H1 (cell line): ENCODE data around the gene CEL. TPM values are rescaled to one million over a fixed set of nuclear protein-coding genes. Genes with fewer than 3 reads are reported as not detected.

Experiments
- SIRT6 ChIP-seq: IDR thresholded peaks from one replicate; pipeline ENCODE4 v1.7.1; 2012; ENCODE audit warnings: low read length, inconsistent platforms
- polyA plus RNA-seq, 7 experiments: library from polyadenylated mRNA; depleted of rRNA in 3 of 7; stranded (reverse) in 5 of 7; unstranded in 2 of 7; fragments of >200 nt in 5 of 7; fragments of 200-250 nt in 2 of 7; gene quantifications; 1 replicate in 5 of 7; 2 replicates in 1 of 7; 4 replicates in 1 of 7; pipeline versions ENCODE4 v1.2.1 to v1.2.3, GENCODE V29; 2011 to 2013; ENCODE audit warnings: missing spikeins in 2 of 7, mixed read lengths in 2 of 7
- total RNA-seq: library from RNA; stranded (reverse); fragmentation: NEBNext Ultra II Directional; extraction: Animal tissue kit (Norgen Biotek cat#: 25700); gene quantifications from 2 replicates; pipeline ENCODE4 v1.2.1, GENCODE V29; 2021

The CEL gene
- total and polyA plus RNA-seq, 2 of the 8 experiments (the other 6 are each of a cell fraction or from before 2014, with no cell fraction given), result 1.8 to 3.4 TPM

GRCh38 chr9:133056533-133056932 lies 5.2 kb upstream of the CEL start (continued):
- no peak for TF ChIP-seq SIRT6
